ENCODE results near the gene DRC1.
"Not testable (repeated sequence)": the region's sequence is repeated elsewhere in the genome, so short reads cannot be mapped to it uniquely, and the experiment has no call there.

The DRC1 gene

DNA sequence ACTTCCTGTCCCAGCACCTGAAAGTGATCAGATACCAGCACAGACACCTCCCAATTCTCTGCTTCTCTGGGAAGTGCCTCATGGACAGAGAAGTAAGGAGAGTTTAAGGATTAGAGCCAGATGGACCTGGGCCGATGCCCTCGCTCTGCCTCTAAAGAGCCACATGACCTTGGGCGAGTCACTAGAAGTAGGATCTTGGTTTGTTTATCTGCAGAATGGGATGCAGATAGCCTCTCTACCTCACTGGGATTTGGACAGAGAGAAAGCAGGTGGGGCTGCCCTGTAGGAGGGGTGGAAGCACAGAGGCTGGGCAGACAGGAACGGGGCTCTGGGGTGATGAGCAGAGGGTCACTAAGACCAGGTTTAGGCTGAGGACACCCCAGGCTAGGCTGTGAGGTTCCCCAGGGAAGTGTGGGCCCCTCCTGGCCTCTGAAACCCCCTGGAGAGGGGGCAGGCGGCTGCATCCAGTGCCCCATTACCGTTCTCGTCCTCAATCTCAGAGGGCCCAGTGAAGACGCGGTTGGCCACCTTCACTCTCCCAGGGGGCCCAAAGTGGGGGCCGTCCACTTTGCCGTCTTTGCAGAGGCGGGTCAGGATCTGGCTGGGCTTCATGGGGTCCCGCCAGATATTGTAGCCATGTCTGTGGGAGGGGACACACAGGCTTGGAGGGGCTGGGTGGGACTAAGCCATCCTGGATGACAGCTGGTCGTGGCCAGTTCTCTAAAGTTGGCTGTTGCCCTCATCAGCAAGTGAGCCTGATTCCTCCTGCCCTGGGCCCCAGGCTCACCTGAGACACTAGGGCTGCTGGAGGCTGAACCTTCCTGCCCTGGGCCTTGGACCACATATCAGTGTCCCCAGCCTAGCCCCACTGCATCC is 62.9 kb downstream of the DRC1 start:
- no peak for DNase-seq

DNA sequence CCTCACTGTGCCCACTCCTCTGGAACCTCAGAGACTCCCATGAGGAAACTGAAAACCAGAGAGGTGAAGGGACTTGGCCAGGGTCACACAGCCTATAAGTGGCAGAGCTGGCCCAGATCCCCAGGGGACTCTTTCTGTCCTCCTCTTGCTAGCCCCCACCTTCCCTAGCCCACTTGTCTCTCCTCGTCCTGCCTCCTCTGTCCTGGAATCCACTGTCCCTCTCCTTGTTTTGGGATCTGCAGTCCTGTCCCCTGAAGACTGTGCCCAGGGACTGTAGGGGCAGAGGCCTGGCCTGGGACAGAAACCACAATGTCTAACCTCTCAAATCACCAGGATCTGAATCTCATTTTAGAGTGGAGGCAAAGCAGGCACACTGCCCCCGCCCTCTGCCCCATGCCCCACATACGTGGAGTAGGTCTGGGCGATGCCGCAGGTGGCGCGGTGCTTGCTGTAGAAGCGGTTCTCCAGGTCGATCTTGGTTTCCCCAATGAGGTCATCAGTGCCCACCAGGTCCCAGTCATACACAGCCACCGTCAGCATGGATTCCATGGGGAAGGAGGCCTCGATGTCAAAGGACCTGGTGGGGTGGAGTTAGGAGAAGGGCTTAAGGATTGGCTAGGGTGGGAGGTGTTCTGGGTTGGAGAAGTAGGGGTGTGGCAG is 63.7 kb downstream of the DRC1 start:
- no peak for DNase-seq

DNA sequence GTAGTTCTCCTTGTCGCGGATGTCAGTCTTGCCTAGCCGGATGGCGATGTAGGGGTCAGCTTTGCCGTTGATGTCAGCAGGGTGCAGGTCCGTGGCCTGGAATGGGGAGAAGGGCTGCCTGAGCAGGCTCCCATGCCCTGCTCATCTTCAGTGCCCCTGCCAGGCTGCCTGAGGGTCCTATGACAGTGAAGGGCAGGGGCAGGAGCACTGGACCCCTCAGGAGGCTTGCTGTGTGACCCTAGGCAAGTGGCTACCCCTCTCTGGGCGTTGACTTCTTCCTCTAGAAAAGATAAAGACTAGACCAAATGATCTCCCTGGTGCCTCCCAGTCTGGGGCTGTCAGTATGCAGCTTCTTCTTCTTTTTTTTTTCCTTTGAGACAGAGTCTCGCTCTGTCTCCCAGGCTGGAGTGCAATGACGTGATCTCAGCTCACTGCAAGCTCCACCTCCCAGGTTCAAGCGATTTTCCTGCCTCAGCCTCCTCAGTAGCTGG is 64.3 kb downstream of the DRC1 start:
- DNase-seq: no peak

DNA sequence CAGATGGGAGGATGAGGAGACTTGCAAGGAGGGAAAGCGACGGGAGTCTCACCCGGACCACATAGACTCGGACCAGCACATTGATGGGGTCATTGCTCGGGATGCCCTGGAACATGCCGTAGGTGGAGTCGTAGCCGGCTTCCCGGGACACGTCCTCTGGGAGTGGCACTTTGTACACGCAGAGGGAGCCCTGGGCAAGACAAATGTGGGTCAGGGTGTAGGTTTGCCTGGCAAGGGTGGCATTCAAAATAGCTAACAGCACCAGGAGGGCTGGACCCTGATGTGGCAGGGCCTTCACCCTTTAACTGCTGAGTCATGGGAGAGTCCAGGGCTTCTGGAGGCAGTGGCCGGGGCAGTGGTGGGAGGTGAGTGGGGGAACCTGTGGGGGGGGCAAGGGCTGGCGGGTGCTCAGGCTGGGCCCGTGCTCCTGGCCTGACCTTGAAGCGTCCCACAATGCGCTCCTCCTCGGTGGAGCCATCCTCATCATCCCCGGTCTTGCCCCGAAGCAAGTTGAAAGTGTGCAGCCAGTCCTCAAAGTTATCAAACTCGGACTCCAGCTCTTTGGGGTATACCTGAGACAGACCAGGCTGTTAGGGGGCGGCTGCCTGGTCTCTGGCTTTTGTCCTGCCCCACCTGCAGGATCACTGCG is 65.1 kb downstream of the DRC1 start:
- no peak for DNase-seq

DNA sequence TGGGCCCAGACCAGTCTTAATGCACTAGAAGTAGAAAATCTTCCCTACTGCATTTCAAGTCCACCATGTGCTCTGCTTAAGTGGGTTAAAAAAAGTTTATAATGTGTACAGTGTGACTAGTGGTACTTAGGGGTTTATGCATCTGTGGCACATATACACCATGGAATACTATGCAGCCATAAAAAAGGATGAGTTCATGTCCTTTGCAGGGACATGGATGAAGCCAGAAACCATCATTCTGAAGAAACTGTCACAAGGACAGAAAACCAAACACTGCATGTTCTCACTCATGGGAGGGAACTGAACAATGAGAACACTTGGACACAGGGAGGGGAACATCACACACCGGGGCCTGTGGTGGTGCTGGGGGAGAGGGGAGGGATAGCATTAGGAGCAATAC is 66.8 kb downstream of the DRC1 start:
- not testable (repeated sequence) for DNase-seq

DNA sequence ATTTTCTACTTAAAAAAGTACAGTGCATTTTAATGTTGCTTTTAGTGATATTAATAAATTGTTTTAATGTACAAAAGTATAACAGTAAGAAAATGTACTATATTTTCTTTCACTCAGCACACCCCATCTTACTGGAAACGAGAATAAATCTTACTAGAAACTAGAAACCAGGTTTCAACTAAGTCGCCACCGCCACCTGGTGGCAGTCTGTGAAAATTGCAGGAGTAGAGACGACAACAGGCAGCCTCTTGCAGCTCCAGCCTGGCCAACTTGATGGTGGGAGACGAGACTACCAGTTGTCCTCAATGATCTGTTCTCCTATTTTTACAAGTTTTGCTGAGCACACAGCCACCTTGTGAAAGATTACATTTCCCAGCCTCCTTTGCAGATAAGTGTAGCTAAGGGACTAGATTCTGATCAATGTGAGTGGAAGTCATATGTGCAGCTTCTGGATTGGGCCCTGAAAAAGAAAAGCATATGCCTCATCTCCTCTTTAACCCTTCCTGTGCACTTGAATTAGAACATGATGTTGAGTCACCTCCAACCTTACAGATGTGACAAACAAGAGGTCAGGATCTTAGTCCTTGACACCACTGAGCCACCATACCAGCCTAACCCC is 67.5 kb downstream of the DRC1 start:
- DNase-seq: peak in 2 of 4 experiments; percentile 4 to 34

DNA sequence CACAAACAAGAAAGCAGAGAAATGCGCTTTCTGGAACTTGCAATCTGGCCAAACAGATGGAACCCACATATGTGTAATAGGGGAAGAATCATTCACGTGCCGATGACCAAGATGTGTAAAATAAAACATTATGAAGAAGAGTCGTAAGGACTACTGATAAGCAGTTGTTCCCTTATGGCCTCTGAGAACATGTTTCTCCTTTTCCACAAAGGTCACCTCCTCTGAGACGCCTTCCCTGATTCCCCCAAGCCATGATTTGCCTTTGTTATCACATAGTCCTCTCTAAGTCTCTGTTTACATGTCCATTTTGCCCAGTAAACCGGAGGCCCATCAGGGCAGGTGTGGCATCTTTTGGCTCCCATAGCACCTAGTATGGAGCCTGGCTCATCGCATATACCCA is 68.2 kb downstream of the DRC1 start:
- DNase-seq: no peak

DNA sequence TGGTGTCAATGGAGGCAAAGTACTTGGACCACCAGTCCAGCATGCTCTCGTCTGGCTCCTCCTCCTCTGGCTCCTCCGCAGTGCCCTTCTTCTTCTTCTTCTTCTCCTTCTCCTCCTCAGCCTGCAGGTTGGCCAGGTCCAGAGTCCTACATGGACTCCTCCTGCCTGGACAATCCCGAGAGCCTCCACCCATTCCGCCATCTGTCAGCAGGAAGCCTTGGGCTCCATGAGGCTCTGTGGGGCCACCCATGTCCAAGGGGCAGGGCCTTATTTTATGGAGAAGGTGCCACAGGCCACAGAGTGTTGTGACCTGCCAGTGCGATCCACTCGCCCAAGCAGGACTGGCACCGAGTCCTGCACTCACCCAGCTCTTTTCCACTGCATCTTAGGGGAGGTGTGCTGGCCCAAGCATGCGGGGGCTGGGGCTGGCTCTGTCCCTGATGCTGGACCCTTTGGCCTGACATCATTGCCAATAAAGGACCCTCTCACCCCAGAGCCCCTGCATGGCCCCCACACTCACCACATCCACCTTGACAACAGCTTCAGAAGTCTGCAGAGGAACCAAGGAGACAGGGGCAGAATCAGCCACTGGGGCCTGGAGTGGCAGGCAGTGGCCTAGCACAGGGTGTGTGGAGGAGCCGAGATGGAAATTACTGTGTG is 69.0 kb downstream of the DRC1 start:
- DNase-seq: no peak

DNA sequence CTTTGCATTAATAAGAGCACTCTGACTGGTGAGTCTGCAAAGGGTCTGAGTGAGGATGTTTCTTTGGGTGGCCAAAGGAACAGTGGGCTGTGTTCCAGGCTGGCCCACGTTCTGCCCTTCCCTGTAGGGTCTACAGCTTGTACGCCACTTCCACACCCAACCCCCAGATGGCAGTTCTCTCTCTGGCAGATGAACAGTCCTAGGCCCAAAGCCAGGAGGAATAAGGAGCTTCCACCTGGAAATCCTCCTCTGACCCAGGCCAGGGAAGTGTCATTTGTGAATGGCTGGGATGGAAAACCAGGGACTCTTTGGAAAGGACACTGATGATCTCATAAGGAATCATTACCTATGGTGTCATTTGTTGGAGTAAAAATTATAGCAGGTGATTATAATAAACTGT is 69.6 kb downstream of the DRC1 start:
- DNase-seq: no peak

DNA sequence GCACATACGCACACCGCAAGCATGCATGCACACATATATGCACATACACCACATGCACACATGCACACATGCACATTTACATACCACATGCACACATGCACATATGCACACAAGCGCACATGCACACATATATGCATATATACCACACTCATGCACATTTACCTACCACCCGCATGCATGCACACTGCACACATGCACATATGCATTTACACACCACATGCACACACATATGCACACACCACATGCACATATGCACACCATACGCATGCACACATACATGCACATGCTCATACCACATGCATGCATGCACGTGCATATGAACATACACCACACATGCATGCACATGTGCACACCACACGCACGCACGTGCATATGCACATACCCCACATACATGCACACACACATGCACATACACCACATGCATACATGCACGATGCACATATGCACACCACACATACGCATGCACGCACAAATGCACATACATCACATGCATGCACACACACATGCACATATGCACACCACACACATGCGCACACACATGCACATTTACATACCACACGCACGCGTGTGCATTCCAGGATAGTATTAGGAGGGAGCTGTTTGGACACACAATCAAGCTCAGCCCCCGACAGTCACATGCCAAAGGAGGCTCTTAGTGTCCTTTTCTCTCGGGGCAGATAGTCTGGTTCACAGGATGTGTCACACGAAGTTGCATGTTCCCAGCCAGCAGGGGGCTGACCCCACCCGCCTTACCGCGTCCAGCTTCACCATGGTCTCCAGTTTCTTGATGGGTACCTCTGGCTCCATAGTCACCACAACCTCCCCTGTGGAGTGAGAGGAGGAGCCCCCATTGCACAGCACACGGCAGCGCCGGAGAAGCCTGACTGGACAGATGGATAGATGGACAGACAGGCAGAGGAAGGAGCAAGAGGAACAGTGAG is 70.3 kb downstream of the DRC1 start:
- no peak for DNase-seq

DNA sequence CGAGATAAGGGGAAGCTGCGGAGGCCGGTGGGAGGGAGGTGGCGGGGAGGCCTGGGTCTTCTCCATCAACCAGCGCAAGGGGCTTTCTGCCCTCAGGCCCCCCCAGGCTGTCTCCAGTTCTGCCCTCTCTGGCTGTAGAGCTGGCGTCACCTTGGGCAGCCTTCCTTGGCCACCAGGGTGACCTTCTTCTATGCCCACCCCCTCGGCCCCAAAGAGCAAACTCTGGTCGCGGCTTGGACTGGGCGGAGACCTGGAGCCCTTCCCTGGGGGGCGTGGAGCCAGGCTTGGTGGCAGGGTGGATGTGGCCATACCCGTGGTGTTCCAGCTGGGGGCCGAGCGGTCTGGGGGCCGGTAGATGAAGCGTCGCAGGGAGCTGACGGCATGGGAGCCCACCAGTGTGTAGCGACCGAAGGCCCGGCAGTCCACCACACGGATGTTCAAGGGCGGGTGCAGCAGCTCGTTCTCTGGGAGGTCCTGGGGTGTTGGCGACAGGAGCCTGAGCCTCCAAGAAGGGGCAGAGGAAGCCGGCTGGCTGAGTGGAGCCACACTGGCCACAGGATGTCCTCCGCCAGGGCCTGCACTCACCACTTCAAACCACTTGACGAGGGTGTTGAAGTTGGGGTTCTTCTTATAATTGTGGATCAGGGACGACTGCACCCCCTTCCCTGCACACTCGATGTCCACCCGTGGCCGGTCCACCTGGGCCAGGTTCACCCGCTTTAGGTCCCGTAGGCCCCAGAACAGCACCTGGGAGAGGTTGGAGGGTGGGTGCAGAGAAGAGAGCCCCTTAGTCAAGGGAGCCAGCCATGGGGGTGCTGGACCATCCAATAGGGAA is 71.3 kb downstream of the DRC1 start:
- no peak for DNase-seq

DNA sequence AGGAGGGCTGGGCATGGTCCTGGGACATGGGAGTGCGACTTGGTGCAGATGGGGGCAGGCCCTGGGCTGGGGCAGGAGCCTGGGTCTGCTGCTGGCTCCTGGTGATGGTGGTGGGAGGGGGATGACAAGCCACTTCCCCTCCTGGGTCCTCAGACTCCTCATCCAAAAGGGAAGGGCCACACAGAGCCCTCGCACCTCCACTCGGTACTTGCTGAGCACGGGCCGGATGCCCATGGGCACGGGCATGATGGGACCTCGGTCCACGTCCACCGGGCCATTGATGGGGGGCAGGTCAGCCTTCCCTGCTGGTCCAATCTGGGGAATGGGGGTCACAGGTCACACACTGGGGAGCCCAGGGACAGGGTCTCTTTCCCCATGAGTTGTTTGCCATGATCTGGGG is 72.1 kb downstream of the DRC1 start:
- DNase-seq: no peak

DNA sequence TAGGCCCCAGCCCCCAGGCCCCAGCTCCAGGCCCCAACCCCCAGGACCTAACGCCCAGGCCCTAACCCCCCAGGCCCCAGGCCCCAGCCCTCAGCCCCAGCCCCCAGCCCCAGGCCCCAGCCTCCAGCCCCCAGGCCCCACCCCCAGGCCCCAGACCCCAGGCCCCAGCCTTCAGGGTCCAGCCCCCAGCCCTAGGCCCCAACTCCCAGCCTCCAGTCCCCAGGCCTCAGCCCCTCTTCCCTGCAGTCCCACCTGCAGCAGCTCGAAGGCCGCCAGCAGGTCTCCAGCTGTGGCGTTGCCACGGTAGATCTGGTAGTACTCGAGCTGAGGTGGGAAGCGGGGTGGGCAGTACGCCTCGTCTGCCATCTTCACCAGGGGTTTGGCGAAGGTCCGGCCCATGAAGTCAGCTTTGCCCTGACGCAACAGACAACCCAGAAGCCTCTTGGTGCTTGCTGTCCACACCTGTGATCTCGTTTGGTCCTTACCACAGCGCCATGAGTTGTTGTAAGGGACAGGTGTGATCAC is 72.6 kb downstream of the DRC1 start:
- no peak for DNase-seq

DNA sequence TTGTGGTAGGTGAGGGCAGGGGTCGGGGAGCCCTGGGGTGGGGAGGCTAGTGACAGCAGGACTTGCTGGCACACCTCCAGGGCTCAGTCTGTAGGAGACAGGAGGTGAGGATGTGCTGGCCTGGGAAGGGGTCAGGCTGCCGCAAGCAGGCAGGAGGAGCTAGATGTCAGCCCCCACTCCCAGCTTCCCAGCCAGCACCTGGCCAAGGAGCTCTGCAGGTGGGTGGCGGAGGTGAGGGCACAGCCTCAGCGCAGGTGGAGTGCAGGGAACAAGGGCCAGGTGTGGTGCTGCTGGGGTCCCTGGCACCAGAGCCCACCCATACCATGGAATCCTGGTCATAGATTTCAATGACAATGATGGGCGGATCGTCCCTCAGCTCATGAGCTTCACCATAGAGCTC is 73.3 kb downstream of the DRC1 start:
- no peak for DNase-seq

DNA sequence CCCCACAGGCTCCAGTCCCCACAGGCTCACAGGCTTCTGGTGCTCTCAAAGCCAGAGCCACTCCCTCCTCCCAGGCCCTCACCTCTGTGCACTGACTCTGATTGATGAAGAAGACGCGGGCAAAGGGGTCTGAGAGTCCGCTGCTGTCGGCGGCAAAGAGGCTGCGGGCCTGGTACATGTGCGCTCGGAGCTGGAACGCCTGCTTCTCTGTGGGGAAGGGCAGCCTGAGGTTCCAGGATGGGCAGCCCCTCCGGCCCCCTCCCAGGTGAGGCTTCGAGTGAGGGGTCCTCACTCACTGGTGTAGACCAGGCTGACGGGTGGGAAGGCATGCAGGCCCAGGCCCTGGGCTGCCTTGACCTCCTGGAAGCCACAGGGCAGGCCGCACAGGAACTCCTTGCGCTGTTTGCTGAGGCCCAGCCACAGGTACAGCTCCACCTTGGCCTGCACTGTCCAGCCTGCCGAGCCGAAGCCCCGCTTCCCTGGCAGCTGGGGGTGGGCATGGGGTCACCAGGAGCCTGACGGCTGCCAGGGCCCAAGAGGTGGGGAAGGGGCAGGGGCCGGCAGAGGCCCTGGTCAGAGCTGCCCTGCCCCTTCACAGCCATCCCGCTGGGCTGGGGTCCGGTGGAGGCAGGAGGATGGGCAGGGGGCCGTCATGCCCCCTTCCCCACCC is 74.2 kb downstream of the DRC1 start:
- no peak for DNase-seq

DNA sequence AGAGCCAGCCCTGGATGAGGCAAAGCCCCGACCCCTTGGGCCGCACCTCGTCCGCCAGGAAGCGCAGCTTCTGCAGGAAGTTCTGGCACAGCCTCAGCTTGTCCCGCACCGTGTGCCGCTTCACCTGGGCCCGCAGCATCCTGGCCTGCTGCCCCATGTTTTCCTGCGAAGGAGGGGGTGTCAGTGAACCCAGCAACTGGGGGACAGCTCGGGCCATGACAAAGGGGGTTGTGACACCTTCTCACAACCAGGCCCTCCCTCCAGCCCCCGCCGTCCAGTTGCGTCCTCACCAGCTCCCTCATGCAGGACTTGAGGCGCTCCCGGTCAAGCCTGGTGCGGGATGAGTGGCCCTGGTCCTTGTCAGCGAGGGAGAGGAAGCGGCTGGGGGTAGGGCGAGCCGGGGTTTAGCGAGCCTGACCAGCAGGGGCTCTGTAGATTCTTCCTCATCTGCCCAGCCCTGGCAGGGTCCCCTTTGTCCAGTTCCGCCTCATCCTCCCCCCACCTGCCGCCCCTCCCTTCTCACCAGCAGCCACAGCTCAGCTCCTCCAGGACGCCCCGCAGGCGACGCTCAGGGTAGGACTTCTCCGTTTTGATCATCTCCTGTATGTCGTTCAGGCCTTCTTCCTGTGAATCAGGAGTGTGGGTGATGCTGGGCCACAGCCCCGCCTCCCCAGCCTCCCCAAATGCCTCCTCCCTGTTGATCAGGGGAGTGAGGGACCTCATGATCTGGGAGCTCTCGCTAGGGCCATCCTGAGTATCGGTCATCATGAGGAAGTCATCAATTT is 75.6 kb downstream of the DRC1 start:
- no peak for DNase-seq

DNA sequence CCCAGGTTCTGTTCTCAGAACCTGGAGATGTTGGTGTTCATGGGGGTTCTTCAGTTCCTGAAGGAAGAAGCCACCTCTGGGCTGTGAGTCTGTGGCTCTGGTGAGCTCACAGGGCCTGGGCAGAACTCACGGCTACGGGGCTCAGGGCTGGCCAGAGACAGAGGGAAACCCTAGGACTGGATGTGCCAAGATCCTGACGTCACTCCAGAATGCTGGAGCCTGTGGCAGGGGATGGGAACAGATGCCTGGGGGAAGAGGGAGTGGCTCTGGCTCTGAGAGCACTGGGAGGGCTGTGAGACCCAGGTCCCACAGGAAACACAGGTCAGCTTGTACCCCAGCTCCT is 76.2 kb downstream of the DRC1 start, which contains the start of gene OTOF:
TSS of gene OTOF (minus strand) at position 214 of the 343 bp plus-strand sequence.
- no peak for DNase-seq

DNA sequence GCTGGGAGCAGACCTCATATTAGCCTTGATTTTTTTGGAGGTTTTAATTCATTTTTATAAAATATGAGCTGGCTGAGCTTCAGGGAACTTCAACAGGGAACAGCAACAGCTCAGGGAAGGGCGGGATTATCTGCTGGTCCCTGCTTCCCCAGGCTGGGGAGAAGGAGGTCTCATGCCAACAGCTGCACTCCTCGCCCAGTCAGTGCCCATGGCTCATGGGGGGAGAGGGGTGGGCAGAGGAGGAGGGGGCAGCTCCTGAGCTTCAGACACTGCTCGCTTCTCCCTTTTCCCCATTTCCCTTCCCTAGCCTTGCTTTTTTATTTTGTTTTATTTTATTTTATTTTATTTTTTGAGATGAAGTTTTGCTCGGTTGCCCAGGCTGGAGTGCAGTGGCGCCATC is 76.6 kb downstream of the DRC1 start:
- DNase-seq: no peak
